Heart left ventricle (tissue), 13 donors: ENCODE data around the gene PJVK.

Source experiments
- CTCF ChIP-seq, 12 donors: fragments of 200-600 bp; sonication (generic) in 4 of 12; IDR thresholded peaks; one replicate each; pipeline versions ENCODE4 v1.5.0 to v1.8.0; 2018 to 2022; ENCODE audit warnings: antibody characterized with exemption in 12 of 12, mild to moderate bottlenecking in 5 of 12
- POLR2A ChIP-seq, 2 donors: fragments of 450-650 bp; IDR thresholded peaks; one replicate each; pipeline ENCODE4 v1.6.1; 2017; ENCODE audit warnings: antibody characterized with exemption in 2 of 2, mild to moderate bottlenecking in 2 of 2, moderate library complexity in 2 of 2
- donor health status: ischemic (EF 13 %, LVEDD 7.1; RV severe dilation, severe dysfunction).
- donor health status: DM: no; HTN: yes; CAD: no.
- donor health status: DM: no; HTN: no; CAD: no.
- donor health status: ischemic (EF 25% LVEDD 6.9; RV normal size, moderate dysfunction).
- donor health status: ischemic (EF 25% LVEDD 5.7; RV mildly dilated, moderate dysfunction).
- donor health status: ischemic (EF 35%, LVEDD 5.7; RV mildly dilated, moderate dysfunction).
- donor health status: nonischemic (EF 11% LVEDD 7.7; RV severe dilation, severe dysfunction).
- donor health status: DM: yes; HTN: yes; CAD: no.
- donor health status: PGD.
- donor health status: ischemic (EF 29% LVEDD 5.4; RV normal size, mild dysfunction).
- donor health status: nonischemic (EF 23%, LVEDD 6.1; RV moderate dilation, normal function).

GRCh38 chr2:178427458-178427857 lies 23.7 kb upstream of the PJVK start:
- TF ChIP-seq CTCF (IDR thresholded peaks at IDR 0.05) (no peak), POLR2A (IDR thresholded peaks at IDR 0.05) (no peak)
